Measurements from ENCODE around the gene TCP11L2. TPM values are rescaled to one million over a fixed set of nuclear protein-coding genes. Genes with fewer than 3 reads are reported as not detected.
A peak's percentile ranks its signal among the peaks of the same experiment; 100 is the strongest.

Gene TCP11L2
- total and polyA plus RNA-seq, 2 of the 8 experiments (the other 6 are each of a cell fraction or from before 2014, with no cell fraction given) = 2.1 to 7.1 TPM

GRCh38 chr12:106288494-106289195, 13.9 kb upstream of the TCP11L2 start:
- H3K14ac ChIP-seq (ENCODE audit: insufficient read length) = no peak overlapping the region
- 91% methylated on average over 9 of the region's 9 CpGs; no CpG with 5 or more reads in 1 of the 2 experiments for WGBS, 2 experiments (ENCODE audit: extremely low coverage in 1 of 2, insufficient coverage in 1 of 2, insufficient read length in 1 of 2, insufficient replicate concordance in 2 of 2, low coverage in 1 of 2, low lambda C conversion rate in 2 of 2, missing lambda C conversion rate in 1 of 2)
- TF ChIP-seq JUND (IDR thresholded peaks at IDR 0.05; ENCODE audit: low read length) (no peak), KDM1A (IDR thresholded peaks at IDR 0.05; ENCODE audit: borderline replicate concordance, low read length) (no peak), TCF12 (IDR thresholded peaks at IDR 0.05; ENCODE audit: low read depth, low read length) (no peak), ATF3 (IDR thresholded peaks at IDR 0.05; ENCODE audit: insufficient read depth, low read depth, low read length) (no peak), CTCF (IDR thresholded peaks at IDR 0.05; ENCODE audit: control extremely low read depth in 1 of 3, insufficient read depth in 1 of 3, low read depth in 1 of 3, low read length in 3 of 3) (no peak), RXRA (IDR thresholded peaks at IDR 0.05; ENCODE audit: insufficient read depth, low read depth, low read length) (no peak), SRF (IDR thresholded peaks at IDR 0.05; ENCODE audit: low read depth, low read length) (no peak), SUZ12 (IDR thresholded peaks at IDR 0.05; ENCODE audit: low read length) (no peak), BCL11A (IDR thresholded peaks at IDR 0.05; ENCODE audit: low read depth in 2 of 2, low read length in 2 of 2) (no peak)
- no peak overlapping the region for H3K56ac ChIP-seq (replicated peaks; ENCODE audit: insufficient read length, low read depth, low read length)
- H3K18ac ChIP-seq (ENCODE audit: extremely low read depth, low read length) = no peak overlapping the region
- no peak overlapping the region for H3K4me2 ChIP-seq (ENCODE audit: insufficient read depth in 1 of 2, low read depth in 2 of 2, low read length in 2 of 2)
- no peak for FAIRE-seq
- no peak overlapping the region for H2BK12ac ChIP-seq (ENCODE audit: low read depth, low read length)
- H3K36me3 ChIP-seq (ENCODE audit: control insufficient read depth in 2 of 4, insufficient read depth in 4 of 4, low read length in 3 of 4) = no peaks in the 10 kb centered on the region
- H3K9me3 ChIP-seq (ENCODE audit: insufficient read depth in 2 of 2, low read depth in 1 of 2, low read length in 1 of 2) = no peaks in the 10 kb centered on the region
- H2BK20ac ChIP-seq (ENCODE audit: low read length) = no peak overlapping the region
- no peaks in the 10 kb centered on the region for H3K27me3 ChIP-seq (replicated peaks in 1 of 4; ENCODE audit: control insufficient read depth in 3 of 4, extremely low read depth in 1 of 4, insufficient read depth in 3 of 4, low read length in 3 of 4)
- H2BK5ac ChIP-seq (ENCODE audit: low read depth, low read length) = no peak overlapping the region
- H3K23me2 ChIP-seq (ENCODE audit: low read depth, low read length) = no peaks in the 10 kb centered on the region
- H4K20me1 ChIP-seq (replicated peaks in 1 of 2; ENCODE audit: control insufficient read depth in 1 of 2, insufficient read depth in 2 of 2, low read length in 2 of 2) = no peaks in the 10 kb centered on the region
- no peaks in the 10 kb centered on the region for H3K79me2 ChIP-seq (ENCODE audit: control insufficient read depth in 1 of 2, insufficient read depth in 2 of 2, low read length in 2 of 2)
- no peak overlapping the region for H3K23ac ChIP-seq (ENCODE audit: insufficient read length)
- H3K79me1 ChIP-seq (ENCODE audit: low read depth, low read length) = no peaks in the 10 kb centered on the region
- H3K27ac ChIP-seq (ENCODE audit: low read depth, low read length) = no peak overlapping the region
- H4K5ac ChIP-seq (ENCODE audit: insufficient read length, low read depth, low read length) = no peak overlapping the region
- CTCF ChIA-PET (ENCODE audit: partially characterized antibody) = interaction anchor here (1.3 kb wide), 1 partner anchor 17 kb away, joined by 4 read pairs; no protein-coding TSS in a partner anchor
- no peak overlapping the region for H3K9ac ChIP-seq (replicated peaks in 1 of 4; ENCODE audit: extremely low read depth in 1 of 4, low read depth in 3 of 4, low read length in 3 of 4)
- DNase-seq (ENCODE audit: low read depth in 1 of 2, low spot score in 2 of 2) = no peak
- H4K8ac ChIP-seq (ENCODE audit: extremely low read depth, insufficient read depth, low read length) = no peak overlapping the region
- H3K4ac ChIP-seq (replicated peaks; ENCODE audit: insufficient read length, low read depth, low read length) = no peak overlapping the region
- 0 out of 2 replicates have a peak overlapping the region, but pooled peaks have one; percentile 23 for H2AFZ ChIP-seq (ENCODE audit: low read length)
- H3K4me1 ChIP-seq (replicated peaks in 1 of 4; ENCODE audit: control insufficient read depth in 3 of 4, insufficient read depth in 4 of 4, low read length in 3 of 4) = no peaks in the 10 kb centered on the region
- POLR2A ChIA-PET (ENCODE audit: partially characterized antibody) = no interaction called here
- H2AK5ac ChIP-seq (ENCODE audit: low read depth, low read length) = no peak overlapping the region
- H2BK120ac ChIP-seq (replicated peaks; ENCODE audit: low read depth, low read length) = no peak overlapping the region
- no peak overlapping the region for H3K4me3 ChIP-seq (ENCODE audit: extremely low read depth in 1 of 4, insufficient read depth in 2 of 4, low read depth in 3 of 4, low read length in 4 of 4)
- H2BK15ac ChIP-seq (ENCODE audit: low read length) = no peak overlapping the region
- H4K91ac ChIP-seq (replicated peaks; ENCODE audit: insufficient read length, low read length) = no peak overlapping the region
